SK-N-SH (cell line): ENCODE data around the gene H2BK1. TPM values are rescaled to one million over a fixed set of nuclear protein-coding genes. Genes with fewer than 3 reads are reported as not detected.

Source experiments
- CTCF ChIA-PET: fragments of 300-600, 350-600 bp; formaldehyde crosslinking; extraction: SDS; loops from one replicate; lab custom pipeline; 2021; lab: Yijun Ruan, JAX
- POLR2A ChIA-PET: fragments of 350-600 bp; sonication (Branson Sonifier 250); formaldehyde crosslinking; extraction: SDS; loops from one replicate; lab custom pipeline; 2020; ENCODE audit warnings: antibody characterized with exemption, inconsistent platforms; lab: Yijun Ruan, JAX
- DNase-seq: peaks from one replicate; pipeline ENCODE4 v3.0.0; 2012
- H2AFZ ChIP-seq: fragments of 200-600 bp; sonication (generic); 2 replicates; pipeline ENCODE4 v1.8.1; 2016; ENCODE audit warnings: antibody characterized with exemption, mild to moderate bottlenecking, low read depth
- H3F3A ChIP-seq: fragments of 200-600 bp; sonication (generic); replicated peaks from 2 replicates; pipeline ENCODE3; 2016; ENCODE audit warnings: antibody characterized with exemption, mild to moderate bottlenecking; ENCODE audit not compliant: insufficient read depth
- H3K27ac ChIP-seq, 2 experiments: fragments of 200-500 bp in 1 of 2; fragments of 200-600 bp in 1 of 2; sonication (Bioruptor generic) in 1 of 2; sonication (generic), shearing (Covaris generic) in 1 of 2; 2 replicates each; pipeline versions ENCODE4 v1.5.1 to v1.6.1; 2014 to 2016; ENCODE audit warnings: low read depth in 2 of 2, inconsistent platforms in 1 of 2, low read length in 1 of 2, mild to moderate bottlenecking in 1 of 2, mixed read lengths in 1 of 2
- H3K27me3 ChIP-seq: fragments of 200-600 bp; sonication (generic), shearing (Covaris generic); 2 replicates; pipeline ENCODE4 v1.6.1; 2016; ENCODE audit warnings: mixed run types; ENCODE audit not compliant: insufficient read depth
- H3K36me3 ChIP-seq, 2 experiments: fragments of 200-500 bp in 1 of 2; fragments of 200-600 bp in 1 of 2; sonication (Bioruptor generic) in 1 of 2; sonication (generic) in 1 of 2; replicated peaks in 1 of 2; 2 replicates each; pipeline versions ENCODE3 to v1.5.1; 2014 to 2016; ENCODE audit warnings: low read length in 1 of 2, mild to moderate bottlenecking in 1 of 2; ENCODE audit not compliant: insufficient read depth in 2 of 2, control insufficient read depth in 1 of 2
- H3K4me1 ChIP-seq, 2 experiments: fragments of 200-500 bp in 1 of 2; fragments of 200-600 bp in 1 of 2; sonication (Bioruptor generic) in 1 of 2; sonication (generic), shearing (Covaris generic) in 1 of 2; 2 replicates each; pipeline versions ENCODE4 v1.5.1 to v1.6.1; 2014 to 2016; ENCODE audit warnings: low read depth in 1 of 2, low read length in 1 of 2, mixed run types in 1 of 2; ENCODE audit not compliant: insufficient read depth in 2 of 2, control insufficient read depth in 1 of 2
- H3K4me2 ChIP-seq: fragments of 200-600 bp; sonication (generic), shearing (Covaris generic); 2 replicates; pipeline ENCODE4 v1.6.1; 2017; ENCODE audit warnings: mixed run types
- H3K4me3 ChIP-seq, 2 experiments: fragments of 200-500 bp in 1 of 2; fragments of 200-600 bp in 1 of 2; sonication (Bioruptor generic) in 1 of 2; sonication (generic), shearing (Covaris generic) in 1 of 2; 2 replicates each; pipeline versions ENCODE4 v1.5.1 to v1.8.1; 2014 to 2016; ENCODE audit warnings: low read depth in 2 of 2, inconsistent platforms in 1 of 2, low read length in 1 of 2, mild to moderate bottlenecking in 1 of 2, mixed read lengths in 1 of 2, moderate library complexity in 1 of 2
- H3K79me2 ChIP-seq: fragments of 200-600 bp; sonication (generic); 2 replicates; pipeline ENCODE4 v1.8.1; 2017; ENCODE audit warnings: mild to moderate bottlenecking; ENCODE audit not compliant: insufficient read depth
- H3K9ac ChIP-seq: fragments of 200-600 bp; sonication (generic); 2 replicates; pipeline ENCODE4 v1.6.1; 2017; ENCODE audit warnings: mixed run types
- H3K9me2 ChIP-seq: fragments of 200-600 bp; sonication (generic); 2 replicates; pipeline ENCODE4 v1.6.1; 2017; ENCODE audit warnings: mixed run types
- H3K9me3 ChIP-seq: fragments of 200-600 bp; sonication (generic); 2 replicates; pipeline ENCODE4 v1.6.1; 2017; ENCODE audit warnings: mixed run types, mild to moderate bottlenecking, moderate library complexity
- H4K20me1 ChIP-seq: fragments of 200-600 bp; sonication (generic); 2 replicates; pipeline ENCODE4 v1.6.1; 2017; ENCODE audit warnings: mild to moderate bottlenecking, mixed run types; ENCODE audit not compliant: insufficient read depth
- EP300 ChIP-seq, 2 experiments: IDR thresholded peaks; 2 replicates each; pipeline versions ENCODE4 v1.4.0 to v1.6.1; 2012; ENCODE audit warnings: borderline replicate concordance in 1 of 2, low read depth in 1 of 2, low read length in 1 of 2
- FOSL2 ChIP-seq: IDR thresholded peaks from 2 replicates; pipeline ENCODE4 v1.4.0; 2012; ENCODE audit warnings: low read depth, mild to moderate bottlenecking, moderate library complexity, borderline replicate concordance
- JUND ChIP-seq: IDR thresholded peaks from 2 replicates; pipeline ENCODE4 v1.4.0; 2012
- MAX ChIP-seq: IDR thresholded peaks from 2 replicates; pipeline ENCODE4 v1.4.0; 2012; ENCODE audit warnings: low read depth
- NFIC ChIP-seq: IDR thresholded peaks from 2 replicates; pipeline ENCODE4 v1.4.0; 2012; ENCODE audit warnings: borderline replicate concordance
- NRF1 ChIP-seq: IDR thresholded peaks from 2 replicates; pipeline ENCODE4 v1.6.1; 2012; ENCODE audit warnings: low read depth, mild to moderate bottlenecking, low read length
- PBX3 ChIP-seq: IDR thresholded peaks from 2 replicates; pipeline ENCODE4; 2012
- POLR2AphosphoS5 ChIP-seq: IDR thresholded peaks from 2 replicates; pipeline ENCODE4 v1.6.1; 2012; ENCODE audit warnings: low read depth, low read length
- RAD21 ChIP-seq: IDR thresholded peaks from 2 replicates; pipeline ENCODE4 v1.6.1; 2012; ENCODE audit warnings: mild to moderate bottlenecking, low read length
- TAF1 ChIP-seq: IDR thresholded peaks from 2 replicates; pipeline ENCODE4 v1.6.1; 2012; ENCODE audit warnings: low read depth, mild to moderate bottlenecking, low read length, moderate library complexity, borderline replicate concordance
- TCF12 ChIP-seq: IDR thresholded peaks from 2 replicates; pipeline ENCODE4 v1.4.0; 2012
- USF1 ChIP-seq: IDR thresholded peaks from 2 replicates; pipeline ENCODE4 v1.4.0; 2012; ENCODE audit warnings: low read depth, borderline replicate concordance
- ZBTB33 ChIP-seq: IDR thresholded peaks from 2 replicates; pipeline ENCODE4 v1.4.0; 2012; ENCODE audit warnings: low read depth, borderline replicate concordance
- WGBS: methylation state at CpG from one replicate; pipeline ENCODE4 v1.1.6; 2017; ENCODE audit warnings: low lambda C conversion rate; 5-methylcytosine and 5-hydroxymethylcytosine counted together
- polyA plus RNA-seq, 3 experiments: library from polyadenylated mRNA; depleted of rRNA; stranded (reverse); fragments of >200 nt; gene quantifications; 2 replicates each; pipeline ENCODE4 v1.2.3, GENCODE V29; 2012

H2BK1 gene
- polyA plus RNA-seq, 1 of the 3 experiments (the other 2 are of a cell fraction): not detected

GRCh38 chr7:151185762-151186639 is 24.3 kb downstream of the H2BK1 start:
- no peak for DNase-seq
- H3F3A ChIP-seq: no peaks in the 10 kb centered on the region
- no peaks in the 10 kb centered on the region for H4K20me1 ChIP-seq
- H3K9me3 ChIP-seq: no peaks in the 10 kb centered on the region
- no peak overlapping the region for H3K4me2 ChIP-seq
- no peak overlapping the region for H3K4me3 ChIP-seq
- CTCF ChIA-PET: interaction anchor here (1.2 kb wide), 1 partner anchor 62 kb away, joined by 4 read pairs; no protein-coding TSS in a partner anchor
- H3K9ac ChIP-seq: no peak overlapping the region
- TF ChIP-seq EP300 (IDR thresholded peaks at IDR 0.05; ENCODE audit: borderline replicate concordance in 1 of 2, low read depth in 1 of 2, low read length in 1 of 2) (no peak), MAX (no peak), USF1 (no peak)
- H3K27ac ChIP-seq: no peak overlapping the region
- no peaks in the 10 kb centered on the region for H3K79me2 ChIP-seq
- H2AFZ ChIP-seq: no peak overlapping the region
- H3K36me3 ChIP-seq: no peaks in the 10 kb centered on the region
- WGBS: 75% methylated on average over 9 of the region's 16 CpGs
- H3K27me3 ChIP-seq: peaks cover 50% of the 10 kb centered on the region
- POLR2A ChIA-PET: no interaction called here
- no peaks in the 10 kb centered on the region for H3K9me2 ChIP-seq
- H3K4me1 ChIP-seq: no peaks in the 10 kb centered on the region

GRCh38 chr7:151181011-151181431 is 29.3 kb downstream of the H2BK1 start:
- TF ChIP-seq POLR2AphosphoS5 (no peak), TCF12 (no peak), PBX3 (no peak), NRF1 (no peak), RAD21 (no peak), MAX (no peak), FOSL2 (no peak), ZBTB33 (no peak), NFIC (no peak), TAF1 (no peak), JUND (no peak)
- TF ChIP-seq, all 33 proteins: peak for 0
- no peak overlapping the region for H2AFZ ChIP-seq
- no peaks in the 10 kb centered on the region for H3F3A ChIP-seq
- H3K4me1 ChIP-seq: no peaks in the 10 kb centered on the region
- no peak overlapping the region for H3K4me2 ChIP-seq
- H3K79me2 ChIP-seq: no peaks in the 10 kb centered on the region
- H3K4me3 ChIP-seq: no peak overlapping the region
- CTCF ChIA-PET: interaction anchor here (1.0 to 9.8 kb wide), 3 partner anchors 15 to 63 kb away, joined by 3 to 86 read pairs (median 60); partner anchors contain the start of gene GBX1
- 76% methylated on average over 13 of the region's 22 CpGs for WGBS
- no peaks in the 10 kb centered on the region for H4K20me1 ChIP-seq
- H3K27me3 ChIP-seq: peaks cover 58% of the 10 kb centered on the region
- POLR2A ChIA-PET: interaction anchor here (1.3 kb wide), 1 partner anchor 10 kb away, joined by 7 read pairs; no protein-coding TSS in a partner anchor
- no peak overlapping the region for H3K9ac ChIP-seq
- no peak for DNase-seq
- H3K27ac ChIP-seq: no peak overlapping the region
- no peaks in the 10 kb centered on the region for H3K36me3 ChIP-seq
- no peaks in the 10 kb centered on the region for H3K9me3 ChIP-seq
- H3K9me2 ChIP-seq: no peaks in the 10 kb centered on the region
